ENCODE measurements around the gene LRRFIP1. TPM values are rescaled to one million over a fixed set of nuclear protein-coding genes. Genes with fewer than 3 reads are reported as not detected.

LRRFIP1 gene
- total RNA-seq, 1 donor from 2014 or later: 201 TPM

- intact Hi-C loops (cut with micrococcal nuclease): no loop called here
Observed at GRCh38 chr2:237638176-237638575, 10.8 kb downstream of the LRRFIP1 start.

- intact Hi-C loops (cut with micrococcal nuclease): no loop called here
Observed at GRCh38 chr2:237639052-237639835, 11.9 kb downstream of the LRRFIP1 start.

- intact Hi-C loops (cut with micrococcal nuclease): no loop called here
Observed at GRCh38 chr2:237639836-237640220, 12.4 kb downstream of the LRRFIP1 start.

GRCh38 chr2:237640493-237640998, 13.2 kb downstream of the LRRFIP1 start:
- intact Hi-C loops (cut with micrococcal nuclease): no loop called here

GRCh38 chr2:237642038-237642734, 14.8 kb downstream of the LRRFIP1 start:
- intact Hi-C loops (cut with micrococcal nuclease): no loop called here

- intact Hi-C loops (cut with micrococcal nuclease): no loop called here
Observed at GRCh38 chr2:237643066-237643465, 15.7 kb downstream of the LRRFIP1 start.

GRCh38 chr2:237643582-237644380, 16.4 kb downstream of the LRRFIP1 start:
- intact Hi-C loops (cut with micrococcal nuclease): no loop called here

GRCh38 chr2:237644381-237644703, 17.0 kb downstream of the LRRFIP1 start:
- intact Hi-C loops (cut with micrococcal nuclease): no loop called here

GRCh38 chr2:237645261-237645660, 17.9 kb downstream of the LRRFIP1 start:
- intact Hi-C loops (cut with micrococcal nuclease): no loop called here

GRCh38 chr2:237647176-237648015, 20.0 kb downstream of the LRRFIP1 start:
- intact Hi-C loops (cut with micrococcal nuclease): no loop called here

- intact Hi-C loops (cut with micrococcal nuclease): no loop called here
Observed at GRCh38 chr2:237648016-237648381, 20.6 kb downstream of the LRRFIP1 start.

- intact Hi-C loops (cut with micrococcal nuclease): no loop called here
Observed at GRCh38 chr2:237649541-237650454, 22.4 kb downstream of the LRRFIP1 start.

- intact Hi-C loops (cut with micrococcal nuclease): no loop called here
Observed at GRCh38 chr2:237650455-237650850, 23.1 kb downstream of the LRRFIP1 start.

- intact Hi-C loops (cut with micrococcal nuclease): no loop called here
Observed at GRCh38 chr2:237651761-237652160, 24.4 kb downstream of the LRRFIP1 start.

GRCh38 chr2:237652181-237652580, 24.8 kb downstream of the LRRFIP1 start:
- intact Hi-C loops (cut with micrococcal nuclease): no loop called here

GRCh38 chr2:237652854-237653253, 25.5 kb downstream of the LRRFIP1 start:
- intact Hi-C loops (cut with micrococcal nuclease): no loop called here

GRCh38 chr2:237653776-237654558, 26.6 kb downstream of the LRRFIP1 start:
- intact Hi-C loops (cut with micrococcal nuclease): no loop called here

GRCh38 chr2:237657063-237657462, 29.7 kb downstream of the LRRFIP1 start:
- intact Hi-C loops (cut with micrococcal nuclease): no loop called here

GRCh38 chr2:237660381-237660900, 33.1 kb downstream of the LRRFIP1 start:
- intact Hi-C loops (cut with micrococcal nuclease): no loop called here
